GM21576 (cell line): Measurements from ENCODE around the gene LPP.

Source experiments
- ATAC-seq: cut with Tn5 transposase; IDR thresholded peaks from one replicate; pipeline ENCODE4 v1.9.1; 2021; ENCODE audit warnings: mild to moderate bottlenecking, moderate library complexity; ENCODE audit not compliant: unreplicated experiment

The LPP gene

GRCh38 chr3:188574885-188575284 lies 420.9 kb downstream of the LPP start:
- no peak for ATAC-seq

DNA sequence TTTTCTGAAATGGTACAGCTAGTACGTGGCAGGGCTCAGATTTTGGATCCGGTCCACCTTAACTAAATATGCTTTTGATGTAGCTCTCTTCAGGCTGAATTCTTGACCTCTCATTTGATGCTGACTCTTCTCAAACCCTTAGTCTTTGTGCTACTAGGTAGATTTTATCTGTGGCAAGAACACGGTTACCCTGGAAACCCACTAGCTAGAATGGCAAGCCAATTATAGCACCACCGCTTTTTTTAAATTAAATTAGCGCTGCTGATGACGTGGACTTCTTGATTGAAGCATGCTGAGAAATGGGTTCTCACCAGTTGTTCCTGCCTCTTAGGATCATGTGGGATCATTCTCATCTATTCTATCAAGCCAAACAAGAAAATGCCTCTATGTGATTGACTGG lies 421.5 kb downstream of the LPP start:
- ATAC-seq = no peak

DNA sequence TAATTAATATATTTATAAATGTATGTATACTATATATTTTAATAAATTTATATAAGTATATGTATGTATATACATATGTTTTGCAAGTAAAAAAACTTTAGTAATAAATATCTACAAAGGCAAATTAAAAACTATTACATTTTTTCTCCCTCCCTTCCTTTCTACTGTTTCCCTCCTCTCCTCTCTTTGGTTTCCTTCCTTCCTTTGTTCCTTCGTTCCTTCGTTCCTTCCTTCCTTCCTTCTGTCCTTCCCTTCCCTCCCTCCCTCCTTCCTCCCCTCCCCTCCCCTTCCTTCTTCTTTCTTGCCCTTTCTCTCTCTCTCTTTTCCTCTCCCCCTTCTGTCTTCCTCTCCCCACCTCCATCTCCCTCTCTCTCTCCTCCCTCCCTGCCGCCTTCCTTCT lies 423.6 kb downstream of the LPP start:
- ATAC-seq = no peak

GRCh38 chr3:188578576-188579363 lies 424.8 kb downstream of the LPP start:
- no peak for ATAC-seq

DNA sequence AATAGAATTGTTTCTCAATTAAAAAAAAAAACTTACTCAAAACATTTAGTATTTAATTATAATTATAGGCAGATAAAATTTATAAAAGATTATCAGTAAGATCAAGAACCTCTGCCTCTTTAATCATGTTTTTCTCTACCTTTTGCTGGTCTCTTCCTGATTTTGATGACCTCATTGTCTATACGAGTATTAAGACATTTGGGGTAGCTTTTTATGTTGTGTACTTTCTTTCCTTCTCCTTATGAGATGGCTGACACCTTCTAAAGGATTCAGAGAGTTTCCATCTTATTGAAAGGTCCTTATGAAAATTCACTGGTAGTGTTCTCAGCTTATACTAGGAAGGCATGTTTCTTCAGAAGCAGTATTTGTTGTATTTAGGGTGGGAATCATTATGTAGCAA lies 426.3 kb downstream of the LPP start:
- ATAC-seq = no peak

GRCh38 chr3:188580659-188581058 lies 426.7 kb downstream of the LPP start:
- no peak for ATAC-seq

DNA sequence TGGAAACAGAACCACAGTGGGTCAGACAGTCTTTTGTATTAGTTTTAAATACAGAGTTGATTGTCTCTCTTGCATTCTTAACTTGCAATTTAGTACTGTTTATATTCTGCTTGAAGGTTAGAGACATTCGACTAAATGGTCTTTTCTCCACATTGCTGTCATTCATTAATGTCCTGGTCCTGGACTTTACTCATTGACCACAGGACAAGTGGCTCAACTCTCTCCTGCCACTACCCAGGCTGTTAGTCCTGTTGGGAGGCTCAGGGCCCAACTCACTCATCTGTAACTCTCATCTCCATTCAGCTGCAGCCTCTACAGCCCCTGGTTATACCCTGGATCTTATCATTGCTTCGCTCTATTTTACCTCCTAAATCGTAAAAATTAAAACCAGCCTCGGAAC lies 427.4 kb downstream of the LPP start:
- ATAC-seq = no peak

- peak; percentile 59 for ATAC-seq
These were observed 427.8 kb downstream of the LPP start for GRCh38 chr3:188581792-188582191.

DNA sequence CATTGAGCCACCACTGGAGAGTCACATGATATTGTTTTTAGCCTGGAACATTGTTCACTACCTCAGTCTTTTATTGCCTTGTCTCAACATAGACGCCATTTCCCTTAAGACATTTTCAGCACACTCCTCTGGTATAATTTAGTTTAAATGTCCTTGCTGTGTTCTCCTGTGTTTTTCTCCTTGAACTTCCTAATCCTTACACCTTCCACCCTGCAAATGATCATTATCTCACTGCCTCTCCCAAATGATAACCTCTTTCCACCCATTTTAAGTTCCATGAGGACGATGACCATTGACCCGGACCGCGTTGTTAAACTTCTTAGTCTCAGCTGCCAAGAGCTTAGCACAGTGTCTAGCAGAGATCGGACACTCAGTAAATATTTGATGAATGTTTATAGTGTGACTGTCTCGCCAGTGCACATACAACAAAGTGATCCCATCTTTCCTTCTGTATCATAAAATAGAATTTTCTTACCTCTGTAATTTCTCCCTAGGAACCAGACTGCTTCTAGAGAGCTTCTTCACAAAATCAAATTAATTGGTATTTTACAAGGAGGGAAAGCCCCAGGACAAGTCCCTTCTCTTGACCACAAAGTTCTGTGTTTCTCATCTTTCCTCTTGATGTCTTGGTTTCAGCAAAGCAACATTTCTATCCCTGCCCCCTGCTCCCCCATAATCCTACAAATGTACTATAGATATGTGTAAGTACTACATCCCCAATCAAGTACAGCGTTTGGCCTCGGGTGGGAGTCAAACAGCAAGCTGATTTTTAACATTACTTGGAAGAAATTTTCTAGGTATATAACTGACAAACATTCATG lies 429.6 kb downstream of the LPP start:
- no peak for ATAC-seq

GRCh38 chr3:188584162-188584529 lies 430.2 kb downstream of the LPP start:
- no peak for ATAC-seq

GRCh38 chr3:188584958-188585689 lies 431.2 kb downstream of the LPP start:
- no peak for ATAC-seq

DNA sequence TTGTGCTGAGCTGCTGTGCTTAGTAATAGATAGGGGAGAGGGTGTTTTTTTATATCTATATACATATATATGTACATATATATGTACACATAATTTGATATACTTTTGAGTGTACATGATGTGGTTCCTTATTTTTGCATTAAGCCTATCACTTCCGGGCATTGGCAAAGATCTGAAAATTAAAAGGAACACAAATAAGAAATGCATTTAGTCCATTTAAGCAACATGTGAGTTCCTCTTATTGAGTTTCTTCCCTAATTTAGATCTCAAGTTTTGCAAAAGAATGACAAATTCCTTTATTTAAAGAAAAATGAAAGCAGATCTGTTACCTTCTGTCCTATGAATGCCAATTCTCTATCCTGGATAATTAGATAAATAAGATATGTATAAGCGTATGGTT lies 435.1 kb downstream of the LPP start:
- ATAC-seq = no peak

GRCh38 chr3:188589771-188590170 lies 435.8 kb downstream of the LPP start:
- no peak for ATAC-seq

GRCh38 chr3:188590557-188590956 lies 436.6 kb downstream of the LPP start:
- no peak for ATAC-seq

- ATAC-seq = no peak
These were observed 440.2 kb downstream of the LPP start for GRCh38 chr3:188594139-188594538.

GRCh38 chr3:188595890-188596376 lies 442.0 kb downstream of the LPP start:
- no peak for ATAC-seq

GRCh38 chr3:188598894-188599293 lies 444.9 kb downstream of the LPP start:
- no peak for ATAC-seq

- no peak for ATAC-seq
These were observed 448.2 kb downstream of the LPP start for GRCh38 chr3:188602111-188602510.

DNA sequence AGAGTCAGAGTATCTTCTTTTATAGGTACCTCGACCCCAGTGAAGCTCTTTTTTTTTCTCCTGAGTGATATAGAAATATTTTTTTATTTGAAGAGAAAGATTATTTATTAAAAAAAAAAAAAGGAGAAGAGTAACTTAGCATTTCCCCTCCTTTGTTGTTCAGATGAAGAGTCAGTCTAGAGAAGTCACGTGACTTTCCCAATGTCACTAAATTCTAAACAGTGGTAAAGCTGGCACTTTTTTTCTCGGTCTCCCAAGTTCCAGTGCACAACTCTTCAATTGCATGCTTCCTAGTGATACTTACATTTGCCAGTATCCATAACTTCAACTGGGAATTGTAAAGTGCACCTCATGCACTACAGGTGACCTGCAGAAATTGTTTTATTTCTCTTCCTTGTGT lies 448.7 kb downstream of the LPP start:
- ATAC-seq = no peak

- ATAC-seq = no peak
These were observed 450.7 kb downstream of the LPP start for GRCh38 chr3:188604651-188605050.

DNA sequence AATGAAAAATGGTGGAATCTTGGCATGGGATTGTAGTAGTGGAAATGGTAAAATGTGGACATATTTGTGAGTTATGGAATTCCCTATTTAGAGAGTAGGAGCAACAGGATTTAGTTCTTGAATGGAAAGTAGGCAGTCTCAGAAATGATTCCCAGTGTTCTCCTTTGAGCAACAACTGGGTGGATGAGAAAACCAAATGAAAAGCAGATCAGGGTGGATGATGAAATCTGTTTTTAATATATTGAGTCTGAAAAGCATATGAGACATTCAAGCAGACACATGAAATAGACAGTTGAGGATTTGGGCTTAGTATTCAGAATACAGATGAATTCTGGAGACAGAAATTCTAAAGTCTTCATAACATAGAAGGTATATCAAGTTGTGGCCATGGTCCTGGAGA lies 451.3 kb downstream of the LPP start:
- no peak for ATAC-seq
